Panc1 (cell line): Measurements from ENCODE around the gene SV2C. TPM values are rescaled to one million over a fixed set of nuclear protein-coding genes. Genes with fewer than 3 reads are reported as not detected.

Experiments
- ATAC-seq: fragments of 200-7000 bp; cut with Tn5 transposase; 2 replicates; pipeline ENCODE4 v1.9.1; 2020; ENCODE audit warnings: mild to moderate bottlenecking, moderate library complexity
- BruUV-seq: library from RNA; stranded (reverse); fragments of 400-500 nt; replicated peaks from 2 replicates; lab custom pipeline; 2021; lab: Mats Ljungman, UMichigan
- CTCF ChIA-PET: fragments of 300-600 bp; sonication (Branson Sonifier 250); formaldehyde crosslinking; loops from one replicate; lab custom pipeline; 2022; ENCODE audit warnings: antibody characterized with exemption; lab: Charles Lee
- POLR2A ChIA-PET: fragments of 300-600 bp; sonication (Branson Sonifier 250); formaldehyde crosslinking; loops from one replicate; lab custom pipeline; 2022; ENCODE audit warnings: antibody characterized with exemption; lab: Charles Lee
- DNase-seq: peaks from one replicate; pipeline ENCODE4 v3.0.0-alpha.2; 2010; ENCODE audit warnings: low read depth, low spot score
- H3K27ac ChIP-seq: 2 replicates; pipeline ENCODE4 v1.5.1; 2011; ENCODE audit warnings: mild to moderate bottlenecking, low read length, inconsistent platforms
- H3K27me3 ChIP-seq: fragments of 200-500 bp; sonication (Bioruptor generic); 2 replicates; pipeline ENCODE4 v1.6.0; 2014; ENCODE audit warnings: low read length, inconsistent platforms; ENCODE audit not compliant: control insufficient read depth, insufficient read depth
- H3K36me3 ChIP-seq: fragments of 200-500 bp; sonication (Bioruptor generic); 2 replicates; pipeline ENCODE4 v1.5.1; 2014; ENCODE audit warnings: inconsistent platforms, mild to moderate bottlenecking, low read length, moderate library complexity; ENCODE audit not compliant: control insufficient read depth, insufficient read depth
- H3K4me1 ChIP-seq: 2 replicates; pipeline ENCODE4 v1.5.1; 2011; ENCODE audit warnings: inconsistent platforms, mild to moderate bottlenecking, low read length, moderate library complexity; ENCODE audit not compliant: control insufficient read depth, insufficient read depth
- H3K4me3 ChIP-seq, 2 experiments: 2 replicates each; pipeline ENCODE4 v1.5.1; 2011 to 2012; ENCODE audit warnings: low read depth in 2 of 2, low read length in 2 of 2, mild to moderate bottlenecking in 2 of 2, inconsistent platforms in 1 of 2, moderate library complexity in 1 of 2
- H3K9me3 ChIP-seq: fragments of 200-500 bp; sonication (Bioruptor generic); 2 replicates; pipeline ENCODE4 v1.5.1; 2014; ENCODE audit warnings: low read depth, mild to moderate bottlenecking, inconsistent platforms, low read length, moderate library complexity; ENCODE audit not compliant: control insufficient read depth, insufficient read depth
- POLR2AphosphoS5 ChIP-seq: IDR thresholded peaks from 2 replicates; pipeline ENCODE4 v1.6.1; 2012; ENCODE audit warnings: mild to moderate bottlenecking, low read depth, low read length, moderate library complexity
- SIN3A ChIP-seq: IDR thresholded peaks from 2 replicates; pipeline ENCODE4 v1.6.1; 2012; ENCODE audit warnings: low read depth, mild to moderate bottlenecking, low read length, moderate library complexity, borderline replicate concordance; ENCODE audit not compliant: insufficient read depth
- TCF7L2 ChIP-seq: IDR thresholded peaks from 2 replicates; pipeline ENCODE4 v1.6.1; 2011; ENCODE audit warnings: mild to moderate bottlenecking, low read depth, low read length, inconsistent platforms
- in situ Hi-C: cut with HindIII; loops from 2 replicates; pipeline ENCODE4 v1.10.0; 2016; ENCODE audit warnings: low sequenced_read_pairs, low pct_unique_long_range_greater_than_20kb
- intact Hi-C: fragments of 100-400 bp; cut with micrococcal nuclease; formaldehyde crosslinking; loops from one replicate; pipeline ENCODE4 v1.10.0; 2022; ENCODE audit not compliant: unreplicated experiment
- total RNA-seq: library from RNA; stranded (reverse); gene quantifications from one replicate; pipeline ENCODE4 v1.2.1, GENCODE V29; 2021; ENCODE audit not compliant: unreplicated experiment
- TF ChIP-seq, protein P1 (sequence below), 2 experiments: IDR thresholded peaks; 2 replicates each; pipeline ENCODE4 v1.6.1; 2011 to 2012; ENCODE audit warnings: low read depth in 2 of 2, control low read depth in 1 of 2, low read length in 1 of 2, mild to moderate bottlenecking in 1 of 2, moderate library complexity in 1 of 2; ENCODE audit not compliant: insufficient read depth in 1 of 2
- TF ChIP-seq, protein P2 (sequence below): fragments of 450-650 bp; IDR thresholded peaks from 2 replicates; pipeline ENCODE4 v1.5.1; 2017; ENCODE audit warnings: mild to moderate bottlenecking

The SV2C gene
- total RNA-seq, 1 experiment from 2014 or later: not detected

DNA sequence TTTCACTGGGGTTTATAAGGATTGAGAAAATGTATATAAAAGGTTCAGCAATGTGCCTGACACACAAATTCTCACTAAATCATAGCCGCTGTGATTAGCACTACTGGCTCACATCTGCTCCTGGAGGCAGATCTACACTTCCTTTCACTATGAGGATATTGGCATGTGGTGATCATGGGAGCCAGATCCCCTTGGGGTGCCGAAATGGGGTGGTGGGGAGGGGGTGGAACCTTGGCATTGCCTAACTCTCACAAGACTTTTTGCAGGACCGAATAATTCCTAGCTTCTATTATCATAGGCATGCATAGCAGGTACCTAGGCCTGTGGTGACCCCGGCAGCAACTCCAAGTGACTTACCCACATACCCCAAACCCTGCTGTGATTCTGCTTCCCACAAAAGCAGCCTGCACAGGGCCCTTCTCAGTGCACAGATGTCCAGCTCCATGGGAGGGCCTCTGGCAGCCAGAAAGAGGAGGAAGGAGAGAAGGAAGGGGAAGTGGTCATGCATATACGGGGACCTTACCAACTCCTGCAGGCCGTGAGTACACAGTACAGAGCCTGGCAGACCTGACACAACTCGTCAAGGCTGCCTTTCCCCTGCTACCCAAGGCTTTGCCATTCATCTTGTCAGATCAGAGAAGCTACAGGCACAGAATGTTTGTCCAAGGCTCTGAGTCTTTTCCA lies 258.6 kb downstream of the SV2C start:
- Histone ChIP-seq H3K4me3 (no peak overlapping the region), H3K27ac (no peak overlapping the region), H3K36me3 (no peaks in the 10 kb centered on the region), H3K4me1 (peaks cover 7% of the 10 kb centered on the region), H3K27me3 (no peaks in the 10 kb centered on the region), H3K9me3 (no peaks in the 10 kb centered on the region)
- TF ChIP-seq TCF7L2 (no peak), SIN3A (no peak), POLR2AphosphoS5 (no peak)
- TF ChIP-seq, protein P1, sequence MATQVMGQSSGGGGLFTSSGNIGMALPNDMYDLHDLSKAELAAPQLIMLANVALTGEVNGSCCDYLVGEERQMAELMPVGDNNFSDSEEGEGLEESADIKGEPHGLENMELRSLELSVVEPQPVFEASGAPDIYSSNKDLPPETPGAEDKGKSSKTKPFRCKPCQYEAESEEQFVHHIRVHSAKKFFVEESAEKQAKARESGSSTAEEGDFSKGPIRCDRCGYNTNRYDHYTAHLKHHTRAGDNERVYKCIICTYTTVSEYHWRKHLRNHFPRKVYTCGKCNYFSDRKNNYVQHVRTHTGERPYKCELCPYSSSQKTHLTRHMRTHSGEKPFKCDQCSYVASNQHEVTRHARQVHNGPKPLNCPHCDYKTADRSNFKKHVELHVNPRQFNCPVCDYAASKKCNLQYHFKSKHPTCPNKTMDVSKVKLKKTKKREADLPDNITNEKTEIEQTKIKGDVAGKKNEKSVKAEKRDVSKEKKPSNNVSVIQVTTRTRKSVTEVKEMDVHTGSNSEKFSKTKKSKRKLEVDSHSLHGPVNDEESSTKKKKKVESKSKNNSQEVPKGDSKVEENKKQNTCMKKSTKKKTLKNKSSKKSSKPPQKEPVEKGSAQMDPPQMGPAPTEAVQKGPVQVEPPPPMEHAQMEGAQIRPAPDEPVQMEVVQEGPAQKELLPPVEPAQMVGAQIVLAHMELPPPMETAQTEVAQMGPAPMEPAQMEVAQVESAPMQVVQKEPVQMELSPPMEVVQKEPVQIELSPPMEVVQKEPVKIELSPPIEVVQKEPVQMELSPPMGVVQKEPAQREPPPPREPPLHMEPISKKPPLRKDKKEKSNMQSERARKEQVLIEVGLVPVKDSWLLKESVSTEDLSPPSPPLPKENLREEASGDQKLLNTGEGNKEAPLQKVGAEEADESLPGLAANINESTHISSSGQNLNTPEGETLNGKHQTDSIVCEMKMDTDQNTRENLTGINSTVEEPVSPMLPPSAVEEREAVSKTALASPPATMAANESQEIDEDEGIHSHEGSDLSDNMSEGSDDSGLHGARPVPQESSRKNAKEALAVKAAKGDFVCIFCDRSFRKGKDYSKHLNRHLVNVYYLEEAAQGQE (IDR thresholded peaks at IDR 0.05; ENCODE audit: insufficient read depth in 1 of 2, low read depth in 2 of 2, low read length in 1 of 2): no peak
- TF ChIP-seq, protein P2, sequence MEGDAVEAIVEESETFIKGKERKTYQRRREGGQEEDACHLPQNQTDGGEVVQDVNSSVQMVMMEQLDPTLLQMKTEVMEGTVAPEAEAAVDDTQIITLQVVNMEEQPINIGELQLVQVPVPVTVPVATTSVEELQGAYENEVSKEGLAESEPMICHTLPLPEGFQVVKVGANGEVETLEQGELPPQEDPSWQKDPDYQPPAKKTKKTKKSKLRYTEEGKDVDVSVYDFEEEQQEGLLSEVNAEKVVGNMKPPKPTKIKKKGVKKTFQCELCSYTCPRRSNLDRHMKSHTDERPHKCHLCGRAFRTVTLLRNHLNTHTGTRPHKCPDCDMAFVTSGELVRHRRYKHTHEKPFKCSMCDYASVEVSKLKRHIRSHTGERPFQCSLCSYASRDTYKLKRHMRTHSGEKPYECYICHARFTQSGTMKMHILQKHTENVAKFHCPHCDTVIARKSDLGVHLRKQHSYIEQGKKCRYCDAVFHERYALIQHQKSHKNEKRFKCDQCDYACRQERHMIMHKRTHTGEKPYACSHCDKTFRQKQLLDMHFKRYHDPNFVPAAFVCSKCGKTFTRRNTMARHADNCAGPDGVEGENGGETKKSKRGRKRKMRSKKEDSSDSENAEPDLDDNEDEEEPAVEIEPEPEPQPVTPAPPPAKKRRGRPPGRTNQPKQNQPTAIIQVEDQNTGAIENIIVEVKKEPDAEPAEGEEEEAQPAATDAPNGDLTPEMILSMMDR: no peak
- DNase-seq: no peak
- in situ Hi-C loops (no loop called here), intact Hi-C loops (no loop called here)
- ChIA-PET CTCF (no interaction called here), POLR2A (no interaction called here)
- no TSS peak for BruUV-seq
- no peak for ATAC-seq

DNA sequence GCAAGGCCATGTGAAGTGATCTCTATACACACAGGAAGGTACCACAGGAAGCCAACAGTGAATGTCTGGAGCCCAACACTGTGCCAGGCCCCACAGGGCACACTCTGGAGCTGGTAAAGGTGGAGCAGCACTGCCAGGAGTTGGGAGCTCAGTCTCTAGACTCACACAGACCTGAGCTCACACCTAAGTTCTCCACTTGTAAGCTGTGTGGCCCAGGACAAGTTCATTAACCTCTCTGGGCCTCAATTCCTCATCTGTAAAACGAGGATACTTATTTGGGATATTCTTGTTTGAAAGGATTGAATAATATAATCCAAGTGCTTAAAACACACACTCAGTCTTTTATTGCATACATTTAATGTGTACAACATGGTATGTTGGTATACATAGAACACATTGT lies 259.3 kb downstream of the SV2C start:
- BruUV-seq: no TSS peak
- CTCF ChIA-PET: no interaction called here
- H3K9me3 ChIP-seq: no peaks in the 10 kb centered on the region

More for the DNA sequence above, 259.3 kb downstream of the SV2C start:
- H3K27ac ChIP-seq: no peak overlapping the region
- intact Hi-C loops: no loop called here
- ATAC-seq (no peak), DNase-seq (no peak)
- no peak overlapping the region for H3K4me3 ChIP-seq
- in situ Hi-C loops: no loop called here
- H3K27me3 ChIP-seq: no peaks in the 10 kb centered on the region
- peaks cover 7% of the 10 kb centered on the region for H3K4me1 ChIP-seq
- TF ChIP-seq, protein P1 (IDR thresholded peaks at IDR 0.05; ENCODE audit: insufficient read depth in 1 of 2, low read depth in 2 of 2, low read length in 1 of 2): no peak
- TF ChIP-seq POLR2AphosphoS5 (no peak), SIN3A (no peak), TCF7L2 (no peak)
- TF ChIP-seq, protein P2: no peak
- POLR2A ChIA-PET: no interaction called here
- H3K36me3 ChIP-seq: no peaks in the 10 kb centered on the region
